GM23338 (cell line): ENCODE results near the gene PECR. TPM values are rescaled to one million over a fixed set of nuclear protein-coding genes. Genes with fewer than 3 reads are reported as not detected.
A peak's percentile ranks its signal among the peaks of the same experiment; 100 is the strongest.

Source experiments
- ATAC-seq: fragments of 200-7000 bp; cut with Tn5 transposase; 3 replicates; pipeline ENCODE4 v1.9.1; 2020
- DNase-seq: peaks from one replicate; pipeline ENCODE4 v3.0.0-alpha.2; 2015; ENCODE audit warnings: low spot score
- H2AFZ ChIP-seq: fragments of 200-600 bp; sonication (generic); 2 replicates; pipeline ENCODE4 v1.8.0; 2016; ENCODE audit warnings: antibody characterized with exemption, mild to moderate bottlenecking, moderate library complexity
- H3F3A ChIP-seq: fragments of 200-600 bp; sonication (generic); replicated peaks from 2 replicates; pipeline ENCODE4 v1.8.0; 2017; ENCODE audit warnings: antibody characterized with exemption, mixed run types, low read depth
- H3K27ac ChIP-seq: fragments of 200-600 bp; sonication (generic); 2 replicates; pipeline ENCODE4 v1.6.1; 2016; ENCODE audit warnings: low read depth
- H3K27me3 ChIP-seq: fragments of 200-600 bp; sonication (generic); 2 replicates; pipeline ENCODE4 v1.8.0; 2016; ENCODE audit warnings: mild to moderate bottlenecking, mixed run types, moderate library complexity; ENCODE audit not compliant: insufficient read depth
- H3K36me3 ChIP-seq: fragments of 200-600 bp; sonication (generic); 2 replicates; pipeline ENCODE4 v1.8.0; 2016; ENCODE audit warnings: mild to moderate bottlenecking; ENCODE audit not compliant: insufficient read depth
- H3K4me1 ChIP-seq: fragments of 200-600 bp; sonication (generic); 2 replicates; pipeline ENCODE4 v1.8.0; 2016; ENCODE audit warnings: mild to moderate bottlenecking, moderate library complexity; ENCODE audit not compliant: insufficient read depth
- H3K4me2 ChIP-seq: fragments of 200-600 bp; sonication (generic); 2 replicates; pipeline ENCODE4 v1.7.1; 2017; ENCODE audit warnings: mixed run types
- H3K4me3 ChIP-seq: fragments of 200-600 bp; sonication (generic); 2 replicates; pipeline ENCODE4 v1.6.1; 2016; ENCODE audit warnings: mixed run types
- H3K79me2 ChIP-seq: fragments of 200-600 bp; sonication (generic); replicated peaks from 2 replicates; pipeline ENCODE4 v1.8.0; 2017; ENCODE audit warnings: mild to moderate bottlenecking; ENCODE audit not compliant: insufficient read depth
- H3K9me2 ChIP-seq: fragments of 200-600 bp; sonication (generic); 2 replicates; pipeline ENCODE4 v1.8.0; 2017; ENCODE audit not compliant: insufficient read depth
- H4K20me1 ChIP-seq: fragments of 200-600 bp; sonication (generic); replicated peaks from 2 replicates; pipeline ENCODE4 v1.8.0; 2017; ENCODE audit warnings: mild to moderate bottlenecking; ENCODE audit not compliant: insufficient read depth
- H3K27ac Mint-ChIP-seq: 2 replicates; pipeline ENCODE4 v1.8.0; 2020; ENCODE audit warnings: inconsistent platforms, mild to moderate bottlenecking, moderate library complexity, mixed read lengths
- H3K27me3 Mint-ChIP-seq: 3 replicates; pipeline ENCODE4 v1.8.0; 2022; ENCODE audit warnings: low read depth, mild to moderate bottlenecking, moderate library complexity, mixed read lengths, inconsistent platforms; ENCODE audit not compliant: insufficient read depth, poor library complexity
- H3K36me3 Mint-ChIP-seq: 3 replicates; pipeline ENCODE4 v1.8.0; 2021; ENCODE audit warnings: low read depth, mild to moderate bottlenecking, inconsistent platforms, moderate library complexity, mixed read lengths
- H3K4me1 Mint-ChIP-seq: 3 replicates; pipeline ENCODE4 v1.8.0; 2020; ENCODE audit warnings: mild to moderate bottlenecking, inconsistent platforms, mixed read lengths
- H3K4me3 Mint-ChIP-seq: 3 replicates; pipeline ENCODE4 v1.8.0; 2021; ENCODE audit warnings: moderate library complexity, mild to moderate bottlenecking, inconsistent platforms, mixed read lengths
- H3K9me3 Mint-ChIP-seq: 3 replicates; pipeline ENCODE4 v1.8.0; 2020; ENCODE audit warnings: moderate library complexity, mild to moderate bottlenecking, inconsistent platforms, mixed read lengths
- CREB1 ChIP-seq: fragments of 250-450 bp; sonication (Bioruptor Pico); IDR thresholded peaks from 2 replicates; pipeline ENCODE4 v1.5.0; 2020; ENCODE audit warnings: low read depth, mild to moderate bottlenecking, moderate library complexity
- EZH2 ChIP-seq: fragments of 200-600 bp; sonication (generic); IDR thresholded peaks from one replicate; pipeline ENCODE4 v1.8.0; 2017; ENCODE audit warnings: antibody characterized with exemption, mild to moderate bottlenecking, low read depth; ENCODE audit not compliant: unreplicated experiment
- EZH2phosphoT487 ChIP-seq: fragments of 200-600 bp; sonication (generic); IDR thresholded peaks from one replicate; pipeline ENCODE4 v1.8.1; 2018; ENCODE audit warnings: antibody characterized with exemption; ENCODE audit not compliant: unreplicated experiment
- JUNB ChIP-seq: IDR thresholded peaks from one replicate; pipeline ENCODE4 v1.6.1; 2016; ENCODE audit warnings: antibody characterized with exemption; ENCODE audit not compliant: unreplicated experiment
- NANOG ChIP-seq: IDR thresholded peaks from 2 replicates; pipeline ENCODE4 v1.6.1; 2016; ENCODE audit warnings: antibody characterized with exemption, borderline replicate concordance
- POLR2AphosphoS5 ChIP-seq: IDR thresholded peaks from 2 replicates; pipeline ENCODE4 v1.6.1; 2016; ENCODE audit warnings: antibody characterized with exemption, low read depth
- STAT1 ChIP-seq: IDR thresholded peaks from one replicate; pipeline ENCODE4 v1.6.1; 2016; ENCODE audit warnings: antibody characterized with exemption; ENCODE audit not compliant: unreplicated experiment
- ZNF114 ChIP-seq: fragments of 250-450 bp; sonication (Bioruptor Pico); IDR thresholded peaks from 2 replicates; pipeline ENCODE4 v1.5.0; 2020; ENCODE audit warnings: mild to moderate bottlenecking, moderate library complexity
- ZNF331 ChIP-seq: fragments of 250-450 bp; sonication (Bioruptor Pico); IDR thresholded peaks from 2 replicates; pipeline ENCODE4 v1.5.0; 2020; ENCODE audit warnings: low read depth, mild to moderate bottlenecking, moderate library complexity
- polyA plus RNA-seq: library from polyadenylated mRNA; unstranded; fragments of >200 nt; fragmentation: Nextera tagmentation; extraction: Ambion mirVana; gene quantifications from 2 replicates; pipeline ENCODE4 v1.2.1, GENCODE V29; 2016
- total RNA-seq: library from RNA; depleted of rRNA; stranded (reverse); fragments of >200 nt; shearing (Covaris generic); gene quantifications from 2 replicates; pipeline ENCODE4 v1.2.3, GENCODE V29; 2014
- TF ChIP-seq, protein P1 (sequence below): fragments of 250-450 bp; sonication (Bioruptor Pico); IDR thresholded peaks from 2 replicates; pipeline ENCODE4 v1.5.0; 2020; ENCODE audit warnings: mild to moderate bottlenecking, moderate library complexity
- TF ChIP-seq, protein P2 (sequence below): IDR thresholded peaks from 2 replicates; pipeline ENCODE4 v1.6.1; 2016; ENCODE audit warnings: antibody characterized with exemption
- TF ChIP-seq, protein P3 (sequence below): IDR thresholded peaks from one replicate; pipeline ENCODE4 v1.6.1; 2018; ENCODE audit warnings: antibody characterized with exemption; ENCODE audit not compliant: unreplicated experiment
- TF ChIP-seq, protein P4 (sequence below), 2 experiments: fragments of 200-600 bp in 1 of 2; sonication (generic) in 1 of 2; conservative IDR thresholded peaks; 2 replicates each; pipeline versions ENCODE4 v1.5.1 to v1.6.1; 2016 to 2017; ENCODE audit warnings: antibody characterized with exemption in 2 of 2, low read depth in 2 of 2, mild to moderate bottlenecking in 2 of 2, moderate library complexity in 1 of 2

PECR gene
- total and polyA plus RNA-seq, 2 experiments from 2014 or later: 12.1 to 15.5 TPM

DNA sequence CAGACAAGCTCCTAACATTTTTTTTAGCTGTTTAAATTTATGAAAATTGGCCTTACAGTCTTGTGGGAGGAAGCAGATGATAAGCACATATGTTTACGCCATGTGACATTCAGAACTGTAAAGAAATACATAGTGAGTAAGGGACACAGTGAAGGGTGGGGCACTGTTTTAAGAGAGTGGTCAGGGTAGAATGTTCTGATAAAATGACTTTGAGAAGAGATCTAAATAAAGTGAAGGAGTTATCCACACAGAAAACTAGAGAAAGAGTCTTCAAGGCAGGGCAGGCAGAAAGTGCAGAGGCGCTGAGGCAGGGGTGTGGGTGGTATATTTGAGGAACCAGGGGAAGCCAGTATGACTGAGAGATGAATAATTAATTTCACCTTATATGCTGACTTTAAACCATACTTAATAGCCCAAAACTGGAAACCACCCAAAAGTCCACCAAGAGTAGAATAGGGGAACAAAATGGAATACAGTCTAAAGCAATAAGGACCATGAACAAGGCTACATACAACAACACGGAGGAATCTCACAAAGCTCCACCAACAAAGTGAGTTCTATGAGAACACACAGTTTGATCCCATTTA is 76.8 kb downstream of the PECR start:
- H3K4me1 Mint-ChIP-seq: peaks cover 55% of the 10 kb centered on the region
- Histone ChIP-seq H2AFZ (no peak overlapping the region), H3K27me3 (no peaks in the 10 kb centered on the region), H3K9me2 (no peaks in the 10 kb centered on the region), H4K20me1 (peaks cover 19% of the 10 kb centered on the region; the same call in 1 of the 2 replicates), H3K79me2 (peaks cover 91% of the 10 kb centered on the region), H3F3A (no peaks in the 10 kb centered on the region), H3K27ac (peak overlapping the region; percentile 66; the same call in 1 of the 2 replicates), H3K36me3 (no peaks in the 10 kb centered on the region), H3K4me1 (peaks cover 61% of the 10 kb centered on the region), H3K4me2 (peak overlapping the region; percentile 11), H3K4me3 (no peak overlapping the region)
- no peak overlapping the region for H3K4me3 Mint-ChIP-seq
- no peak for ATAC-seq
- no peaks in the 10 kb centered on the region for H3K9me3 Mint-ChIP-seq
- no peaks in the 10 kb centered on the region for H3K36me3 Mint-ChIP-seq
- TF ChIP-seq, protein P1, sequence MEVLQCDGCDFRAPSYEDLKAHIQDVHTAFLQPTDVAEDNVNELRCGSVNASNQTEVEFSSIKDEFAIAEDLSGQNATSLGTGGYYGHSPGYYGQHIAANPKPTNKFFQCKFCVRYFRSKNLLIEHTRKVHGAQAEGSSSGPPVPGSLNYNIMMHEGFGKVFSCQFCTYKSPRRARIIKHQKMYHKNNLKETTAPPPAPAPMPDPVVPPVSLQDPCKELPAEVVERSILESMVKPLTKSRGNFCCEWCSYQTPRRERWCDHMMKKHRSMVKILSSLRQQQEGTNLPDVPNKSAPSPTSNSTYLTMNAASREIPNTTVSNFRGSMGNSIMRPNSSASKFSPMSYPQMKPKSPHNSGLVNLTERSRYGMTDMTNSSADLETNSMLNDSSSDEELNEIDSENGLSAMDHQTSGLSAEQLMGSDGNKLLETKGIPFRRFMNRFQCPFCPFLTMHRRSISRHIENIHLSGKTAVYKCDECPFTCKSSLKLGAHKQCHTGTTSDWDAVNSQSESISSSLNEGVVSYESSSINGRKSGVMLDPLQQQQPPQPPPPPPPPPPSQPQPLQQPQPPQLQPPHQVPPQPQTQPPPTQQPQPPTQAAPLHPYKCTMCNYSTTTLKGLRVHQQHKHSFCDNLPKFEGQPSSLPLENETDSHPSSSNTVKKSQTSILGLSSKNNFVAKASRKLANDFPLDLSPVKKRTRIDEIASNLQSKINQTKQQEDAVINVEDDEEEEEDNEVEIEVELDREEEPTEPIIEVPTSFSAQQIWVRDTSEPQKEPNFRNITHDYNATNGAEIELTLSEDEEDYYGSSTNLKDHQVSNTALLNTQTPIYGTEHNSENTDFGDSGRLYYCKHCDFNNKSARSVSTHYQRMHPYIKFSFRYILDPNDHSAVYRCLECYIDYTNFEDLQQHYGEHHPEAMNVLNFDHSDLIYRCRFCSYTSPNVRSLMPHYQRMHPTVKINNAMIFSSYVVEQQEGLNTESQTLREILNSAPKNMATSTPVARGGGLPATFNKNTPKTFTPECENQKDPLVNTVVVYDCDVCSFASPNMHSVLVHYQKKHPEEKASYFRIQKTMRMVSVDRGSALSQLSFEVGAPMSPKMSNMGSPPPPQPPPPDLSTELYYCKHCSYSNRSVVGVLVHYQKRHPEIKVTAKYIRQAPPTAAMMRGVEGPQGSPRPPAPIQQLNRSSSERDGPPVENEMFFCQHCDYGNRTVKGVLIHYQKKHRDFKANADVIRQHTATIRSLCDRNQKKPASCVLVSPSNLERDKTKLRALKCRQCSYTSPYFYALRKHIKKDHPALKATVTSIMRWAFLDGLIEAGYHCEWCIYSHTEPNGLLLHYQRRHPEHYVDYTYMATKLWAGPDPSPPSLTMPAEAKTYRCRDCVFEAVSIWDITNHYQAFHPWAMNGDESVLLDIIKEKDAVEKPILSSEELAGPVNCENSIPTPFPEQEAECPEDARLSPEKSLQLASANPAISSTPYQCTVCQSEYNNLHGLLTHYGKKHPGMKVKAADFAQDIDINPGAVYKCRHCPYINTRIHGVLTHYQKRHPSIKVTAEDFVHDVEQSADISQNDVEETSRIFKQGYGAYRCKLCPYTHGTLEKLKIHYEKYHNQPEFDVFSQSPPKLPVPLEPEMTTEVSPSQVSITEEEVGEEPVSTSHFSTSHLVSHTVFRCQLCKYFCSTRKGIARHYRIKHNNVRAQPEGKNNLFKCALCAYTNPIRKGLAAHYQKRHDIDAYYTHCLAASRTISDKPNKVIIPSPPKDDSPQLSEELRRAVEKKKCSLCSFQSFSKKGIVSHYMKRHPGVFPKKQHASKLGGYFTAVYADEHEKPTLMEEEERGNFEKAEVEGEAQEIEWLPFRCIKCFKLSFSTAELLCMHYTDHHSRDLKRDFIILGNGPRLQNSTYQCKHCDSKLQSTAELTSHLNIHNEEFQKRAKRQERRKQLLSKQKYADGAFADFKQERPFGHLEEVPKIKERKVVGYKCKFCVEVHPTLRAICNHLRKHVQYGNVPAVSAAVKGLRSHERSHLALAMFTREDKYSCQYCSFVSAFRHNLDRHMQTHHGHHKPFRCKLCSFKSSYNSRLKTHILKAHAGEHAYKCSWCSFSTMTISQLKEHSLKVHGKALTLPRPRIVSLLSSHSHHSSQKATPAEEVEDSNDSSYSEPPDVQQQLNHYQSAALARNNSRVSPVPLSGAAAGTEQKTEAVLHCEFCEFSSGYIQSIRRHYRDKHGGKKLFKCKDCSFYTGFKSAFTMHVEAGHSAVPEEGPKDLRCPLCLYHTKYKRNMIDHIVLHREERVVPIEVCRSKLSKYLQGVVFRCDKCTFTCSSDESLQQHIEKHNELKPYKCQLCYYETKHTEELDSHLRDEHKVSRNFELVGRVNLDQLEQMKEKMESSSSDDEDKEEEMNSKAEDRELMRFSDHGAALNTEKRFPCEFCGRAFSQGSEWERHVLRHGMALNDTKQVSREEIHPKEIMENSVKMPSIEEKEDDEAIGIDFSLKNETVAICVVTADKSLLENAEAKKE (CRISPR knock-in tag): no peak
- TF ChIP-seq, protein P2, sequence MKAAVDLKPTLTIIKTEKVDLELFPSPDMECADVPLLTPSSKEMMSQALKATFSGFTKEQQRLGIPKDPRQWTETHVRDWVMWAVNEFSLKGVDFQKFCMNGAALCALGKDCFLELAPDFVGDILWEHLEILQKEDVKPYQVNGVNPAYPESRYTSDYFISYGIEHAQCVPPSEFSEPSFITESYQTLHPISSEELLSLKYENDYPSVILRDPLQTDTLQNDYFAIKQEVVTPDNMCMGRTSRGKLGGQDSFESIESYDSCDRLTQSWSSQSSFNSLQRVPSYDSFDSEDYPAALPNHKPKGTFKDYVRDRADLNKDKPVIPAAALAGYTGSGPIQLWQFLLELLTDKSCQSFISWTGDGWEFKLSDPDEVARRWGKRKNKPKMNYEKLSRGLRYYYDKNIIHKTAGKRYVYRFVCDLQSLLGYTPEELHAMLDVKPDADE: no peak
- TF ChIP-seq ZNF114 (CRISPR knock-in tag) (no peak), CREB1 (CRISPR knock-in tag) (no peak), NANOG (no peak), EZH2phosphoT487 (no peak), STAT1 (no peak), EZH2 (no peak), JUNB (no peak), POLR2AphosphoS5 (no peak), ZNF331 (no peak)
- TF ChIP-seq, protein P3, sequence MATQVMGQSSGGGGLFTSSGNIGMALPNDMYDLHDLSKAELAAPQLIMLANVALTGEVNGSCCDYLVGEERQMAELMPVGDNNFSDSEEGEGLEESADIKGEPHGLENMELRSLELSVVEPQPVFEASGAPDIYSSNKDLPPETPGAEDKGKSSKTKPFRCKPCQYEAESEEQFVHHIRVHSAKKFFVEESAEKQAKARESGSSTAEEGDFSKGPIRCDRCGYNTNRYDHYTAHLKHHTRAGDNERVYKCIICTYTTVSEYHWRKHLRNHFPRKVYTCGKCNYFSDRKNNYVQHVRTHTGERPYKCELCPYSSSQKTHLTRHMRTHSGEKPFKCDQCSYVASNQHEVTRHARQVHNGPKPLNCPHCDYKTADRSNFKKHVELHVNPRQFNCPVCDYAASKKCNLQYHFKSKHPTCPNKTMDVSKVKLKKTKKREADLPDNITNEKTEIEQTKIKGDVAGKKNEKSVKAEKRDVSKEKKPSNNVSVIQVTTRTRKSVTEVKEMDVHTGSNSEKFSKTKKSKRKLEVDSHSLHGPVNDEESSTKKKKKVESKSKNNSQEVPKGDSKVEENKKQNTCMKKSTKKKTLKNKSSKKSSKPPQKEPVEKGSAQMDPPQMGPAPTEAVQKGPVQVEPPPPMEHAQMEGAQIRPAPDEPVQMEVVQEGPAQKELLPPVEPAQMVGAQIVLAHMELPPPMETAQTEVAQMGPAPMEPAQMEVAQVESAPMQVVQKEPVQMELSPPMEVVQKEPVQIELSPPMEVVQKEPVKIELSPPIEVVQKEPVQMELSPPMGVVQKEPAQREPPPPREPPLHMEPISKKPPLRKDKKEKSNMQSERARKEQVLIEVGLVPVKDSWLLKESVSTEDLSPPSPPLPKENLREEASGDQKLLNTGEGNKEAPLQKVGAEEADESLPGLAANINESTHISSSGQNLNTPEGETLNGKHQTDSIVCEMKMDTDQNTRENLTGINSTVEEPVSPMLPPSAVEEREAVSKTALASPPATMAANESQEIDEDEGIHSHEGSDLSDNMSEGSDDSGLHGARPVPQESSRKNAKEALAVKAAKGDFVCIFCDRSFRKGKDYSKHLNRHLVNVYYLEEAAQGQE: no peak
- TF ChIP-seq, protein P4, sequence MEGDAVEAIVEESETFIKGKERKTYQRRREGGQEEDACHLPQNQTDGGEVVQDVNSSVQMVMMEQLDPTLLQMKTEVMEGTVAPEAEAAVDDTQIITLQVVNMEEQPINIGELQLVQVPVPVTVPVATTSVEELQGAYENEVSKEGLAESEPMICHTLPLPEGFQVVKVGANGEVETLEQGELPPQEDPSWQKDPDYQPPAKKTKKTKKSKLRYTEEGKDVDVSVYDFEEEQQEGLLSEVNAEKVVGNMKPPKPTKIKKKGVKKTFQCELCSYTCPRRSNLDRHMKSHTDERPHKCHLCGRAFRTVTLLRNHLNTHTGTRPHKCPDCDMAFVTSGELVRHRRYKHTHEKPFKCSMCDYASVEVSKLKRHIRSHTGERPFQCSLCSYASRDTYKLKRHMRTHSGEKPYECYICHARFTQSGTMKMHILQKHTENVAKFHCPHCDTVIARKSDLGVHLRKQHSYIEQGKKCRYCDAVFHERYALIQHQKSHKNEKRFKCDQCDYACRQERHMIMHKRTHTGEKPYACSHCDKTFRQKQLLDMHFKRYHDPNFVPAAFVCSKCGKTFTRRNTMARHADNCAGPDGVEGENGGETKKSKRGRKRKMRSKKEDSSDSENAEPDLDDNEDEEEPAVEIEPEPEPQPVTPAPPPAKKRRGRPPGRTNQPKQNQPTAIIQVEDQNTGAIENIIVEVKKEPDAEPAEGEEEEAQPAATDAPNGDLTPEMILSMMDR (conservative IDR thresholded peaks at IDR 0.05; ENCODE audit: low read depth in 2 of 2): no peak
- no peak for DNase-seq
- peaks cover 11% of the 10 kb centered on the region for H3K27me3 Mint-ChIP-seq
- no peak overlapping the region; the same call in 1 of the 2 replicates for H3K27ac Mint-ChIP-seq
